A549 (cell line): ENCODE data around the gene ARHGEF37.

Experiments used
- HDAC2 ChIP-seq: fragments of 200-600 bp; sonication (generic); IDR thresholded peaks from 2 replicates; pipeline ENCODE4 v1.6.1; 2016
- POLR2A ChIP-seq: IDR thresholded peaks from 2 replicates; pipeline ENCODE4 v1.6.1; 2012; ENCODE audit warnings: mild to moderate bottlenecking, low read length

DNA sequence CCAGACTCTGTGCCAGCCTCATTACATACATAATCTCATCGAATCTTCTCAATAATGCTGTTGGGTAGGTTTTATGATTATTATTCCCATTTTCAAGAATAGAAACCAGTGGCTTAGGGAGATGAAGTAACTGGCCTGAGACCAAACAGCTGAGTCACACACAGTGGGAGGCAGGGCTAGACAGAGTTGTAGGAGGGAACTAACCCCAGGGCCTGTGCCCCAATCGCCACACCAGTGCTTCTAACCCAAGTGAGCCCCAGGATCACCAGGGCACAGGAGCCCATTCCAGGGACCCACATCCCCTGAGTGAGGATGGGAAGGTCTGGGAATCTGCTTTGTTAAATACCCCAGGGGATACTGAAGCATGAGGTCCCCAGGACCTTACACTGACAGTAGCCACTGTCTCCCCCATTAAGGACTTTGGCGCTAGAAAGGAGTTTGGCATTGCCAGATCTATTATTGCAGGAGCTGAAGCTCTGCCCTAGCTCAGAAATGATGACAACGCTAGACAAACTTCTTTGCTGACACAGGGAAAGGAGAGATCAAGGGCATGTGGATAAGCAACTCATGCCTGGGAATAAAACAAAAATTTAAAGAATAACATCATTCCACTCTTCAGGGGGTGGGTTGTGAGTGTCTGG lies 85.0 kb downstream of the ARHGEF37 start:
- TF ChIP-seq POLR2A: no peak
- TF ChIP-seq HDAC2: no peak
